NB4 (cell line): ENCODE results near the gene CADM2.

ENCODE experiments used
- CTCF ChIP-seq: IDR thresholded peaks from one replicate; pipeline ENCODE4 v1.5.1; 2012; ENCODE audit warnings: low read depth, low read length
- MAX ChIP-seq: IDR thresholded peaks from 2 replicates; pipeline ENCODE4 v1.6.1; 2011; ENCODE audit warnings: low read depth, low read length
- MYC ChIP-seq: IDR thresholded peaks from 2 replicates; pipeline ENCODE4 v1.6.1; 2011; ENCODE audit warnings: low read depth, low read length

- no peak for TF ChIP-seq CTCF
- TF ChIP-seq MAX, result no peak
- TF ChIP-seq MYC, result no peak
Observed at GRCh38 chr3:85881833-85882393, 923.1 kb downstream of the CADM2 start.
